GM21367 (cell line): ENCODE results near the gene MEF2A.
"Not testable (repeated sequence)": the region's sequence is repeated elsewhere in the genome, so short reads cannot be mapped to it uniquely, and the experiment has no call there.

Source experiments
- ATAC-seq: cut with Tn5 transposase; IDR thresholded peaks from one replicate; pipeline ENCODE4 v1.9.1; 2021; ENCODE audit not compliant: unreplicated experiment

The MEF2A gene

DNA sequence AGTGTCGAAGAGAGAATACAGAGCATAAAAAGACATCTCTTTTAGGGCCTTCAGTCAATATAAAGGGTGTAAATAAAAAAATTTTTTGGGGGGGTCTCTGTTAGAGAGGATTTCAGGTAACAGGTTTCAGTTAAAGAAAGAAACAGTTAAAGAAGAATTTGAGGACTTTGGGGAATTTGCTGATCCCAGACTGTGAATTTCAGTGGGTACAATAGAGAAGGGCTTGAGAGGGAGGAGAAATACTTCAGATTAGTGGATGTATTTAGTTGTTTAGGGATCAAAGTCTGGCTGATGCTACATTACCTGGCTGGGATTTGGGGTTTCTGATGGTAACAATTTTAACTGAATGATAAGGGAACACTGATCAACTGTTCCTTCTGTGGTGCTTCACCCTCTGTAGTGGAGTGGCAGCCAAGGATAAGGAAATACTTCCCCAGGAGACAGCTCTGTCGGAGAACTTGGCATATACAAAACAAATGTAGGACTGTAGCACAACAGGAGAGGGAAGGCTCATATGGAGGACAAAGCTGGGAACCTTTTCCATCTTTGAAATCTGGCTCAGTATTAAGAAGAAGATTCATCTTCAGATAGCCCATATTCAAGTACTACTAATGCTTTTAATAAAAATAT is 79.2 kb downstream of the MEF2A start:
- ATAC-seq, result no peak

DNA sequence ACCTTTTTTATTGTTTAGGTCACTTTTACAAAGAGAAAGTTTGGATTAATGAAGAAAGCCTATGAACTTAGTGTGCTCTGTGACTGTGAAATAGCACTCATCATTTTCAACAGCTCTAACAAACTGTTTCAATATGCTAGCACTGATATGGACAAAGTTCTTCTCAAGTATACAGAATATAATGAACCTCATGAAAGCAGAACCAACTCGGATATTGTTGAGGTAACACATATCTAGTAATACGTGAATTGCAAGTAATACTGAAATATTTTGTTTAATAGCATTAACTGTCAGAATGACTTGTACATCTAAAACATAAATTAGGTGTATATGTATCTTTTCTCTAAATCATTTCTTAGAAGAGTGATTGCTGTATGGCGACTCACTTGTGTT is 79.8 kb downstream of the MEF2A start:
- no peak for ATAC-seq

GRCh38 chr15:99645951-99646350 is 80.2 kb downstream of the MEF2A start:
- ATAC-seq, result no peak

DNA sequence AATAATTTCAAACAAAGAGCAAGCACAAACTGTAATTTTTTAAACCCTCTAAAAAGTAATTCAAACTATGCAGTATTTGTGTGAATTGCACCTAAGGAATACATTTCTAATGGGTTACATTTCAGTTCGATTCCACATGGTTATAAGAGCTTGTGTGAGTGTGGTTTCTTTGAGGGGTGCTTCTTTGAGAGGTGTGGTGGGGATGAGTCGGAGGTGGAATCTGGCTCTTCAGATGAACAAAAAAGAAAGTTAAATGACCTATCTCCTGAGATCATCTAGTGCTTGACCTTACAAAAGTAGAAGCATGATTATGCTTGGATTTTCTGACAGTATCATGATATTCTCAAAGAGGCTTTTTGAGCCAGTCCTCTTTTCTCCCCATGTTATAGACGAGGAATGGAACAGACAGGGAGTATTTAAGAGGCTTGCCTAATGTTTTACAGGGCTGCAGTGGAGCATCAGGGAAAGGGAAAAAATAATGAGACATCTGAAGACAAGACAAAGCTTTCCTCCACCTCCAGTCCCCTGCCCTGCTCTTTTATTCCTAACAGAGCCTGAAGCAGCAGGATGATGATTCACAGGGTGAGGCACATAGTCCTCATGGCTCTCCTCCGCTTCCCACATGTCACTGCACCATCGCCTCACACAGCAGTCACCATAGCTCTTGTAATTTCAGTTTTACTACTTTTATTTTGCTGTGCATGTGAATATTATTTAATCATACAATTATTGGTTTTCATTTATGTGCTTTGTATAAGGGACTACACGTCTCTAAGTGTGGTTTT is 85.4 kb downstream of the MEF2A start:
- no peak for ATAC-seq

DNA sequence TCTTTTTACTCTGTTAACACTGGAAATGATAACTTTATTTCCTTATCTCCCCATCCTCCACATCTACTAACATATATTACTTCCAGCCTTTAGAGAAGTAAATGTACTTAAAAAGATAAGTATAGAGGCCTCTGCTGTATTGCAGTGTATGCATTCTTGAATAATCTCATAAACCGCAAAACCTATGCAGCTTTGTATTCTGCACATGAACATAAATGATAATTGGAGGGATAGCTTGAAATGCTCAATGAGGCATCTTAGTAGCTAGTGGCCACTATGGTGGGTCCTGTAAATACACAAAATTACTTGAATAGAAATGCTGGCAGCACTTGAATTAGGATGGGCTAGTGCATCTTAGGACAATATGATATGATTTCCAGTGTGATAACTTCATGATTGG is 90.4 kb downstream of the MEF2A start:
- ATAC-seq, result no peak

- no peak for ATAC-seq
Measured at GRCh38 chr15:99657996-99658395, 92.2 kb downstream of the MEF2A start.

DNA sequence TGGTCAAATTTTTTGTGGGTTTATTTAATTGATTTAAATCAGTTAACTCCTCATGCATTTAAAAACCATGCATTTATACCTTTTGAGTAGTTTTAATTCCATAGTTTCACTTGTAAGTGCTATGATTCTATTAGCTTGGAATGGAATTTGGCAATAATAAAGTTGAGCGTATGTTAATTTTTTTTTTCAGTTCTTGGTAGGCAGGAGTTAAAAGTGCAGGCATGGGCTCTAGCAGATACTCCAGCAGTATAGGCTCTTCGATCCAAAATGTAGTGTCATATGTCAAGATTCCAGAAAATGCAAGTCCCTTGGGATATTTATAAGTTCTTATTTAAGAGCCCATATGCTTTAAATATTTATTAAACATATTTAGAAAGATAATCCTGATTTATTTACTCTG is 97.1 kb downstream of the MEF2A start:
- ATAC-seq, result no peak

GRCh38 chr15:99666073-99666472 is 100.3 kb downstream of the MEF2A start:
- not testable (repeated sequence) for ATAC-seq

GRCh38 chr15:99668533-99669182 is 102.9 kb downstream of the MEF2A start:
- no peak for ATAC-seq

DNA sequence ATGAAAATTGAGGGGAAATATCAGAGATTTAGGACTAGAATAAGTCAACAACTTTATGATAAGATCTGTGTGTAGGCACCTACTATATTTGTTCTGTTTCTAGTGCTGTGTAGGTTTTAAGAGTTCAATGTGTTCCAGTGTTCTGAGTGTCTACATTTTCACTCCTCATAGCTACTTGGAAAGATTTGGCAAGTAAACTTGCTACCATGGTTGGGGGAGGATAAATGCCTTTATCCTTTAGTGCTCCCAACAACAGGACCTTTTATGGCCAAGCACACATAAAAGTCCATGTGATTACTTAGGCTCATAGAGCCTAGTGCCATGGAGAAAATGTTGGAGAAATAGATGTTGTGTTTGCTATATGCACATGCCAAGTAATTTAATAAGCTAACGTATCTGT is 103.5 kb downstream of the MEF2A start:
- ATAC-seq, result no peak

GRCh38 chr15:99671926-99672635 is 106.3 kb downstream of the MEF2A start:
- no peak for ATAC-seq

GRCh38 chr15:99673111-99673510 is 107.3 kb downstream of the MEF2A start:
- no peak for ATAC-seq

- ATAC-seq, result no peak
Measured at GRCh38 chr15:99674279-99674678, 108.5 kb downstream of the MEF2A start.

GRCh38 chr15:99677540-99678134 is 111.9 kb downstream of the MEF2A start:
- peak; percentile 56 for ATAC-seq

- ATAC-seq, result no peak
Measured at GRCh38 chr15:99680276-99680675, 114.5 kb downstream of the MEF2A start.

- ATAC-seq, result no peak
Measured at GRCh38 chr15:99681990-99682389, 116.2 kb downstream of the MEF2A start.

DNA sequence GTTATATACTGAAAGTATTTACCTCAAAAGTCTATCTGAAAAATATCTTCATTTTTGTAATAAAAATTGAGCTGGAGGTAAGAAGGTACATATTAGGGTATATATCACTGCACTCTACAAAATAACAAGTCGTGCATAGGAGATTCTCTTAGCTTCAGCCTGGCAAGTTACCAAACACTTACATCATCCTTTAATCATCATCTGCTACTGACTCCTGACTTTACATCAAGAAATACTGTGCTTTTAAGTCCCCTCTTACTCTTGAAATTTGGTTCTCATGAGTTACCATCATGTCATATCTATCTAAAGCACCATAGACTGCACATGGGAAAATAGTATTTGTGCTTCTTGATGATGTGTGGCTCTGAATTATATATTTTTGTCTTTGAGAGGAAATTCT is 116.7 kb downstream of the MEF2A start:
- ATAC-seq, result no peak

- ATAC-seq, result no peak
Measured at GRCh38 chr15:99683000-99683670, 117.4 kb downstream of the MEF2A start.

DNA sequence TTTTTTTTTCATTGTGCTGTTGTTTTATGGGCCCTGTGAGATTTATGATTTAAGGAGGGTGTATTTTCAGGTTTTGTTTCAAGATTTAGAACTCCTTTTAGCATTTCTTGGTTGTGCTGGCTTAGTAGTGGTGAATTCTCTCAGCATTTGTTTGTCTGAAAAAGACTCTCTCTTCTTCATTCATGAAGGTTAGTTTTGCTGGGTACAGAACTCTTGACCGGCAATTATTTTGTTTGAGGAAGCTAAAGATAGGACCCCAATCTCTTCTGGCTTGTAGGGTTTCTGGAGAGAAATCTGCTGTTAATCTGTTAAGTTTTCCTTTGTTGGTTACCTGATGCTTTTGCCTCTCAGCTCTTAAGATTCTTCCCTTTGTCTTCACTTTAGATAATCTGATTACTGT is 120.5 kb downstream of the MEF2A start:
- ATAC-seq, result no peak

DNA sequence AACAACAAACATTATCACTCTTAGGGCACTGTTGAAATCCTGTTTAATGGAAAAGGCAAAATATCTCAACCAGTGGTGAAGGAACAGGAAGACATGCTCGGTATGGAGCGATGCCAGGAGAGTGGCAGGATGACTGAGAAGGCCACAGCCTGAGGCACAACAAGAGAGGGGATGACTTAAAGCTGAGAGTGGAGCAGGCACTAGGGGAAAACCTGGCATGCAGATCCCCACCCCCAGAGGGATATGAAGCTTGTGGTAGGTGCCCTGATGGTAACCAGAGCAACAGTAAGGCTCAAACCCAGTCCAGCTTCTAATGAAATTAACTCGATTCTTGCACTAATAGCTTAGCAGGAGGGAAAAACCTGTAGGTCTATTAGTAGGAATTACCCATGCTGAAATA is 127.0 kb downstream of the MEF2A start:
- no peak for ATAC-seq

DNA sequence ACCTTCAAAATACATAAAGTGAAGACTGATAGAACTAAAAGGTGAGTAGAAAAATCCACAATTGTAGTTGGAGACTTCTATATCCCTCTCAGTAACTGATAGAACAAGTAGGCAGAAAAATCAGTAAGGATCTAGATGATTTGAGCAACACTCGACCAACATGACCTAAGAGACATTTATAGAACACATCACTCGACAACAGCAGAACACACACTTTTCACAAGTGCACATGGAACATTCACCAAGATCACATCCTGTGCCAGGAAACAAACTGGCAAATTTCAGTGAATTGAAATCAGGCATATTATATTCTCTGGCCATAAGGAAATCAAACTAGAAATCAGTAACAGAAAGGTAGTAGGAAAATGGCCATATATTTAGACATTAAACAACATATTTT is 130.3 kb downstream of the MEF2A start:
- no peak for ATAC-seq
